WERI-Rb-1 (cell line): Measurements from ENCODE around the gene CENPU.

Experiments used
- DNase-seq: peaks from one replicate; pipeline ENCODE4 v3.0.0-alpha.2; 2020
- H3K27ac ChIP-seq: fragments of 250-450 bp; sonication (Bioruptor Pico); 2 replicates; pipeline ENCODE4 v1.5.1; 2020; ENCODE audit warnings: mild to moderate bottlenecking, moderate library complexity
- H3K27me3 ChIP-seq: fragments of 250-450 bp; sonication (Bioruptor Pico); 2 replicates; pipeline ENCODE4 v1.5.1; 2021; ENCODE audit warnings: mild to moderate bottlenecking, low read depth, moderate library complexity; ENCODE audit not compliant: insufficient read depth, severe bottlenecking
- H3K36me3 ChIP-seq: fragments of 250-450 bp; sonication (Bioruptor Pico); 2 replicates; pipeline ENCODE4 v1.5.1; 2020; ENCODE audit warnings: mild to moderate bottlenecking, moderate library complexity
- H3K4me3 ChIP-seq: 2 replicates; pipeline ENCODE4 v1.5.1; 2011; ENCODE audit warnings: low read depth, mild to moderate bottlenecking, control low read depth, low read length
- H3K9me3 ChIP-seq: fragments of 250-450 bp; sonication (Bioruptor Pico); 2 replicates; pipeline ENCODE4 v1.5.1; 2021; ENCODE audit warnings: mild to moderate bottlenecking, moderate library complexity; ENCODE audit not compliant: severe bottlenecking
- TF ChIP-seq, protein P1 (sequence below): IDR thresholded peaks from 2 replicates; pipeline ENCODE4 v1.5.1; 2011; ENCODE audit warnings: low read depth, mild to moderate bottlenecking, control low read depth, inconsistent platforms, low read length

Gene CENPU

DNA sequence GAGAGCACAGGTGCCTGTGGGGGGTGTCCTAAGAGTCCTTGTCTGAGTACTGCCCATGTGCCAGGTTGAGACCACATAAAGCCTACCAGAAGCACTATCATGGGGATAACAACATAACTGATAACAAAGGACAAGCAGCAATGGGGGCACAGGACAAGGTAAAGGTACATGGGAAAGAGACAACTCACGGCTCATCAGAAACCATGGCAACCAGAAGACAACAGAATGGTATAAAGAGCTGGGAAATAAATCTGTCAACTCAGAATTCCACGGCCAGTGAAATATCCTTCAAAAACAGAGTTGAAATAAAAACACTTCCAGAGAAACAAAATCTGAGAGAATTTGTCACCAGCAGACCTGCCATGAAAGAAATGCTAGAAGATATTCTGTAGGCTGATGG lies 20.0 kb downstream of the CENPU start:
- DNase-seq, result no peak
- Histone ChIP-seq H3K36me3 (peaks cover 98% of the 10 kb centered on the region), H3K27me3 (no peaks in the 10 kb centered on the region), H3K9me3 (no peaks in the 10 kb centered on the region), H3K4me3 (no peak overlapping the region), H3K27ac (no peak overlapping the region)
- TF ChIP-seq, protein P1, sequence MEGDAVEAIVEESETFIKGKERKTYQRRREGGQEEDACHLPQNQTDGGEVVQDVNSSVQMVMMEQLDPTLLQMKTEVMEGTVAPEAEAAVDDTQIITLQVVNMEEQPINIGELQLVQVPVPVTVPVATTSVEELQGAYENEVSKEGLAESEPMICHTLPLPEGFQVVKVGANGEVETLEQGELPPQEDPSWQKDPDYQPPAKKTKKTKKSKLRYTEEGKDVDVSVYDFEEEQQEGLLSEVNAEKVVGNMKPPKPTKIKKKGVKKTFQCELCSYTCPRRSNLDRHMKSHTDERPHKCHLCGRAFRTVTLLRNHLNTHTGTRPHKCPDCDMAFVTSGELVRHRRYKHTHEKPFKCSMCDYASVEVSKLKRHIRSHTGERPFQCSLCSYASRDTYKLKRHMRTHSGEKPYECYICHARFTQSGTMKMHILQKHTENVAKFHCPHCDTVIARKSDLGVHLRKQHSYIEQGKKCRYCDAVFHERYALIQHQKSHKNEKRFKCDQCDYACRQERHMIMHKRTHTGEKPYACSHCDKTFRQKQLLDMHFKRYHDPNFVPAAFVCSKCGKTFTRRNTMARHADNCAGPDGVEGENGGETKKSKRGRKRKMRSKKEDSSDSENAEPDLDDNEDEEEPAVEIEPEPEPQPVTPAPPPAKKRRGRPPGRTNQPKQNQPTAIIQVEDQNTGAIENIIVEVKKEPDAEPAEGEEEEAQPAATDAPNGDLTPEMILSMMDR, result no peak

DNA sequence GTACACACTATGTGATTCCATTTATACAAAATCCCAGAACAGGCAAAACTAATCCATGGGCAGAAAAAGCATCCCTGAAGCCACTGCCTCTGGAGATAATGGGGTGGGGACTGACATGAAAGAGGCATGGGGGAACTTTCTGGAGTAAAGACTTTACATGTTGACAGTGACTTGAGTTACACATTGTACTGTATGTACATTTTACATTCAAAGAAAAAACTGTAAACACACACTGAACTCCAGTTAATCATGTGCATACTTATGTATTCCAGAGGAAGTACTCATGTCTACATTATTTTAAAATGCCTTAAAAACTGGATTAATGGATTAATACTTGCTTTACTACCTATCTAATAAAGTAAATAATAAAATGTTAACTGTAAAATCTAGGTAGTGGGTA lies 21.6 kb downstream of the CENPU start:
- TF ChIP-seq, protein P1, result no peak
- no peak for DNase-seq
- Histone ChIP-seq H3K27ac (no peak overlapping the region), H3K4me3 (no peak overlapping the region), H3K36me3 (peaks cover 96% of the 10 kb centered on the region), H3K9me3 (no peaks in the 10 kb centered on the region), H3K27me3 (no peaks in the 10 kb centered on the region)

DNA sequence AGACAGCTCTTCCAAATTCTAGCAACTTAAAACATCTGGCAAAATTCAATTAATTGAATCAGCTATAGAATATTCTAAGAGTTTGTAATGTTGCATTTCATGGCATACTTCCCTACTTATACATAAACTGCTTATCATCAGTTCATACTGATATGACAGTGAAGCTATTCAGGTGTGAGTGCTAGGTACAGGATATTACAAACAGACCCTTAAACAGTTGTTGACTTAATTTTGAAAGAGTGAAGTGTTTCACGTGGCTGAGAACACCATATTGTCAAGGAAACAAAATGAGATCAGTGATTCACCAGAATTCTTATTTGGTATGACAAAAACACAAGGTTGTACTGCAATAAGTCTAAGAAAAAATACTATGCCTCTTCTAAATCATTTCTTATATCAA lies 27.4 kb downstream of the CENPU start:
- no peak for DNase-seq
- H3K36me3 ChIP-seq, result peaks cover 96% of the 10 kb centered on the region

DNA sequence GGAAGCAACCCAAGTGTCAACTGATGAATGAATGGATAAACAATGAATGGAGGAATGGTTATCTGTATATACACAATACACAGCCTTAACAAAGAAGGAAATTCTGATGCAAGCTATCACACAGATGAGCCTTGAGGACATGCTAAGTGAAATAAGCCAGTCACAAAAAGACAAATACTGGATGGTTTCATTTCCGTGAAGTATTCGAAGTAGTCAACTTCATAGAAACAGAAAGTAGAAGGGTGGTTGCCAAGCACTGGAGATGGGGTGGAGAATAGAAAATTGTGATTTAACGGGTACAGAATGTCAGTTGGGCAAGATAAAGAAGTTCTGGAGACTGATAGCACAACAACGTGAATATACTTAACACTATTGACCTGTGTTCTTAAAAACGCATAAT lies 28.2 kb downstream of the CENPU start:
- no peaks in the 10 kb centered on the region for H3K27me3 ChIP-seq
- TF ChIP-seq, protein P1, result no peak
- no peak for DNase-seq
- H3K4me3 ChIP-seq, result no peak overlapping the region
- H3K27ac ChIP-seq, result no peak overlapping the region
- peaks cover 96% of the 10 kb centered on the region for H3K36me3 ChIP-seq
- H3K9me3 ChIP-seq, result no peaks in the 10 kb centered on the region

More for the DNA sequence above, 27.4 kb downstream of the CENPU start:
- no peaks in the 10 kb centered on the region for H3K9me3 ChIP-seq
- H3K27me3 ChIP-seq, result no peaks in the 10 kb centered on the region
- no peak overlapping the region for H3K4me3 ChIP-seq
- TF ChIP-seq, protein P1, result no peak
- H3K27ac ChIP-seq, result no peak overlapping the region

DNA sequence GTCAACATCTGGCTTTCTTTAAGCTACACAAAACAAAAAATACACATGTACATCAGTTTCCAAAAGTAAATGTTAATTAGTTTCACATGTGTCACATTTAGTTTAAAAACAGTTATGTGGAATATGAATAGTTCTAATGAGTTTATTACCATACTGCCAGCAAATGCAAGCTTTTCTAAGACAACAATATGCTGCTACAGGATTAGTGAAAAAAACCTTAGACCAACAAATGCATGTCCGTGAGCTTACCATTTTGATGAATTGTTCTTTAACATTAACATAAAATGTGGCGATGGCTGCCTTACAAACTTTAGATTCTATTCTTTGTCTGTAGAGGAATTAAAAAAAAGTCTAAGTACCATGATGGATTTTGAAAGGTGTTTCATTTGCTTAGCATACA lies 31.8 kb downstream of the CENPU start:
- no peaks in the 10 kb centered on the region for H3K27me3 ChIP-seq
- no peak overlapping the region for H3K4me3 ChIP-seq
- no peak for DNase-seq
- TF ChIP-seq, protein P1, result no peak
- no peak overlapping the region for H3K27ac ChIP-seq
- H3K36me3 ChIP-seq, result peaks cover 97% of the 10 kb centered on the region
- no peaks in the 10 kb centered on the region for H3K9me3 ChIP-seq

DNA sequence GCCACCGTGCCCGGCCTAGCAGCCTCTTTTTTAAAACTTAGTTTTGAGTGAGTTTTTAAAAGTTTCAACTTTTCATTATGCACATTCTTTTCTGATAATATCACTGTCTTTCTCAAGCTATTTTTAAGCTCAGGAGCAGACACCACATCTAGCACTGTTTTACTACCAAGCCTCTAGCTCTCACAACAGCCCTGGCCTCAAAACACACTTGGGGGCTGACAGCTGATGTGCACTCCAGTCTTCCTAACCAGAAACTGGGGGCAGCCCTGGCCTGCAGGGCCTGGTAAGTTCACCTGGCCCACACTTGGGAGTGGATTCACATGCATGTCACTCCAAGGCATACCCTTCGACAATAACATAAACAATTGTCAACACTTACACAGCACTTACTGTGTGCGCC lies 34.0 kb downstream of the CENPU start:
- H3K4me3 ChIP-seq, result no peak overlapping the region
- peaks cover 95% of the 10 kb centered on the region for H3K36me3 ChIP-seq
- H3K9me3 ChIP-seq, result no peaks in the 10 kb centered on the region
- no peak overlapping the region for H3K27ac ChIP-seq
- H3K27me3 ChIP-seq, result no peaks in the 10 kb centered on the region
- DNase-seq, result no peak
- TF ChIP-seq, protein P1, result no peak
